Left colon (tissue), 2 donors: Measurements from ENCODE around the gene SYNGAP1. TPM values are rescaled to one million over a fixed set of nuclear protein-coding genes. Genes with fewer than 3 reads are reported as not detected.
"Not testable (repeated sequence)": the region's sequence is repeated elsewhere in the genome, so short reads cannot be mapped to it uniquely, and the experiment has no call there.

Source experiments
- ATAC-seq: fragments of 200-7000 bp; cut with Tn5 transposase; one replicate; pipeline ENCODE4 v1.9.1; 2020; ENCODE audit warnings: mild to moderate bottlenecking, moderate library complexity
- DNase-seq, 2 donors: peaks; one replicate each; pipeline ENCODE4 v3.0.0-alpha.2; 2020
- intact Hi-C, 2 donors: fragments of 100-400 bp; cut with DNase I in 1 of 2; cut with micrococcal nuclease in 1 of 2; formaldehyde crosslinking; loops; one replicate each; pipeline versions ENCODE4 v1.11.2 to v1.14.0; 2022; cut with DNase I, micrococcal nuclease
- total RNA-seq, 2 donors: library from RNA; stranded (reverse); fragmentation: NEBNext Ultra II Directional; extraction: Animal tissue kit (Norgen Biotek cat#: 25700); gene quantifications; one replicate each; pipeline ENCODE4 v1.2.1, GENCODE V29; 2021
- donor health status: DM: no; HTN: no; CAD: no.
- donor health status: DM: yes; HTN: yes; CAD: no.

SYNGAP1 gene
- total RNA-seq, 2 donors from 2014 or later = 6.8 to 9.1 TPM

- no peak for ATAC-seq
- intact Hi-C loops = loop anchor here in 1 of 2 donors (10.0 kb wide), 1 partner anchor 67 kb away; no protein-coding TSS in a partner anchor
- DNase-seq = no peak
Measured at GRCh38 chr6:33451606-33452005, 31.7 kb downstream of the SYNGAP1 start.

- intact Hi-C loops = loop anchor here in 1 of 2 donors (10.0 kb wide), 1 partner anchor 68 kb away; no protein-coding TSS in a partner anchor
- DNase-seq = no peak
- no peak for ATAC-seq
Measured at GRCh38 chr6:33452496-33452895, 32.6 kb downstream of the SYNGAP1 start.

- no peak for DNase-seq
- no peak for ATAC-seq
- intact Hi-C loops = loop anchor here in 1 of 2 donors (10.0 kb wide), 1 partner anchor 69 kb away; no protein-coding TSS in a partner anchor
Measured at GRCh38 chr6:33453393-33454008, 33.6 kb downstream of the SYNGAP1 start.

- intact Hi-C loops = loop anchor here in 1 of 2 donors (10.0 kb wide), 1 partner anchor 69 kb away; no protein-coding TSS in a partner anchor
- peak; percentile 97 to 98 for DNase-seq
- peak; percentile 99 for ATAC-seq
Measured at GRCh38 chr6:33454009-33454946, 34.4 kb downstream of the SYNGAP1 start, which contains the start of gene ZBTB9. ZBTB9 (plus strand) TSS chr6:33454576; CDS start chr6:33455101, 525 bp downstream.

DNA sequence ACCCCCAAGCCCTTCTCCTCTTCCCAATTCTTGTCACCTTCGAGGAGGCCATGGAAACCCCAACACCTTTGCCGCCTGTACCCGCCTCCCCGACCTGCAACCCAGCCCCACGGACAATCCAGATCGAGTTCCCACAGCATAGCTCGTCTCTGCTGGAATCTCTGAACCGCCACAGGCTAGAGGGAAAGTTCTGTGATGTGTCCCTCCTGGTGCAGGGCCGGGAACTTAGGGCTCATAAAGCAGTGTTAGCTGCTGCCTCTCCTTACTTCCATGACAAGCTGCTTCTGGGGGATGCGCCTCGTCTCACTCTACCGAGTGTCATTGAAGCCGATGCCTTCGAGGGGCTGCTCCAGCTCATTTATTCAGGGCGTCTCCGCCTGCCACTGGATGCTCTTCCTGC, 35.2 kb downstream of the SYNGAP1 start:
- no peak for ATAC-seq
- no peak for DNase-seq
- intact Hi-C loops = loop anchor here in 1 of 2 donors (10.0 kb wide), 1 partner anchor 70 kb away; no protein-coding TSS in a partner anchor

DNA sequence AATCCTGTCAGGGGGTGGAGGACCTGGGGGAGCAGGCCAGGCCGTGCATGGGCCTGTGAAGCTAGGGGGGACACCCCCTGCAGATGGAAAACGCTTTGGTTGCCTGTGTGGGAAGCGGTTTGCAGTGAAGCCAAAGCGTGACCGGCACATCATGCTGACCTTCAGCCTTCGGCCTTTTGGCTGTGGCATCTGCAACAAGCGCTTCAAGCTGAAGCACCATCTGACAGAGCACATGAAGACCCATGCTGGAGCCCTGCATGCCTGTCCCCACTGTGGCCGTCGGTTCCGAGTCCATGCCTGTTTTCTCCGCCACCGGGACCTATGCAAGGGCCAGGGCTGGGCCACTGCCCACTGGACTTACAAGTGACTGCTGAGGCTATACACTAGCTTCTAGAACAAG, 36.3 kb downstream of the SYNGAP1 start:
- intact Hi-C loops = loop anchor here in 1 of 2 donors (10.0 kb wide), 1 partner anchor 71 kb away; no protein-coding TSS in a partner anchor
- no peak for ATAC-seq
- DNase-seq = no peak

GRCh38 chr6:33458676-33459075, 38.8 kb downstream of the SYNGAP1 start:
- DNase-seq = no peak
- intact Hi-C loops = loop anchor here in 1 of 2 donors (10.0 kb wide), 1 partner anchor 74 kb away; no protein-coding TSS in a partner anchor
- ATAC-seq = no peak

- intact Hi-C loops = loop anchor here in 1 of 2 donors (10.0 kb wide), 1 partner anchor 74 kb away; no protein-coding TSS in a partner anchor
- DNase-seq (no peak), ATAC-seq (no peak)
Measured at GRCh38 chr6:33459226-33459625, 39.4 kb downstream of the SYNGAP1 start.

- DNase-seq (no peak), ATAC-seq (no peak)
- intact Hi-C loops = no loop called here
Measured at GRCh38 chr6:33466075-33466735, 46.3 kb downstream of the SYNGAP1 start.

DNA sequence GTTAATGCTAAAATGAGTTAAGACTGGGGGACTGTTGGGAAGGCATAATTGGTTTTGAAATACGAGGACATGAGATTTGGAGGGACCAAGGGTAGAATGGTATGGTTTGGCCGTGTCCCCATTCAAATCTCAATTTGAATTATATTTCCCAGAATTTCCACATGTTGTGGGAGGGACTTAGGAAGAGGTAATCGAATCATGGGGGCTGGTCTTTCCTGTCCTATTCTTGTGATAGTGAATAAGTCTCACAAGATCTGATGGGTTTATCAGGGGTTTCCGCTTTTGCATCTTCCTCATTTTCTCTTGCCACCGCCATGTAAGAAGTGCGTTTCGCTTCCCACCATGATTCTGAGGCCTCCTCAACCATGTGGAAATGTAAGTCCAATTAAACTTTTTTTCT, 47.2 kb downstream of the SYNGAP1 start:
- DNase-seq (no peak), ATAC-seq (no peak)
- intact Hi-C loops = no loop called here

DNA sequence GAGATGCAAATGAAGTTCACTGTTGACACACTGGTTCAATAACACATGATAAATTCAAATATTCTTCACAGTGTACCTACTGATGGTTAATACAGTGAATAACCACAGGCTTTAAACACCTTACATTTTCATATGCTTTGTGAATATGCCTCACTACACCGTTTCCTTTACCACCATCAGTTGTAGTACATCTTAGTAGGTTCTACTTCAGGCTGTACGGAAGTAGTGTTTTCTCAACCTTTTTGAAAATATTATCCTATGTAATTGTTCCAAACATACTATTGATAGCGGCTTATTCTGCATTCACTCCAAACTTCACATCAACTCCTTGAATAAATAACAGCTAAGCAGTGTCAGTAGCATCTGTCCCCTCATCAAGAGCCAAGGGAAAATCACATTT, 49.8 kb downstream of the SYNGAP1 start:
- intact Hi-C loops = no loop called here
- ATAC-seq = no peak

DNA sequence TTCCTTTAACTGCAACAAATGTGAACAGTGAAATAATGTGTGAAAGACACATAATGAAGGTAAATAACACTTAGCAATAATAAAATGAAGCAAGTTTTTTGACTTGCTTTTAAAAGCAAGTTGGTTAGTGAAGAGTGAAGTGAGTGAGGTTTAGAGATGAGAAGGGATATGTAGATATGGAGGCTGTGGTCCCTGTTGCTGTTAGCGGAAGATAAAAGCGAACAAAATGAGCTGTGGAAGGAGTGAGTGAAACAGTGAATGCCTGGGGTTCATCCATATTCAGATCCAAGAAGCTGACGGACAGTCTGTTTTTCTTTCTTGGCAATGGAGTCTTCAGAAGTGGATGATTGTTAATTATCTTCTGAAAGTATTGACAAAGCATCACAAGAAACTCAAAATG, 58.0 kb downstream of the SYNGAP1 start:
- ATAC-seq (no peak), DNase-seq (no peak)
- intact Hi-C loops = no loop called here

More for the DNA sequence above, 49.8 kb downstream of the SYNGAP1 start:
- DNase-seq = no peak

GRCh38 chr6:33481192-33481591, 61.3 kb downstream of the SYNGAP1 start:
- DNase-seq = no peak
- intact Hi-C loops = no loop called here
- no peak for ATAC-seq

GRCh38 chr6:33482620-33483019, 62.8 kb downstream of the SYNGAP1 start:
- intact Hi-C loops, ATAC-seq, DNase-seq: not testable (repeated sequence)

GRCh38 chr6:33483678-33484077, 63.8 kb downstream of the SYNGAP1 start:
- intact Hi-C loops = no loop called here
- DNase-seq = no peak
- no peak for ATAC-seq

DNA sequence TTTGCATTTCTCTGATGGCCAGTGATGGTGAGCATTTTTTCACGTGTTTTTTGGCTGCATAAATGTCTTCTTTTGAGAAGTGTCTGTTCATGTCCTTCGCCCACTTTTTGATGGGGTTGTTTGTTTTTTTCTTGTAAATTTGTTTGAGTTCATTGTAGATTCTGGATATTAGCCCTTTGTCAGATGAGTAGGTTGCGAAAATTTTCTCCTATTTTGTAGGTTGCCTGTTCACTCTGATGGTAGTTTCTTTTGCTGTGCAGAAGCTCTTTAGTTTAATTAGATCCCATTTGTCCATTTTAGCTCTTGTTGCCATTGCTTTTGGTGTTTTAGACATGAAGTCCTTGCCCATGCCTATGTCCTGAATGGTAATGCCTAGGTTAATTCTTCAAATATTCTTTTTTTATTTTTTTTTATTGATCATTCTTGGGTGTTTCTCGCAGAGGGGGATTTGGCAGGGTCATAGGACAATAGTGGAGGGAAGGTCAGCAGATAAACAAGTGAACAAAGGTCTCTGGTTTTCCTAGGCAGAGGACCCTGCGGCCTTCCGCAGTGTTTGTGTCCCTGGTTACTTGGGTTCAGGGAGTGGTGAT, 64.9 kb downstream of the SYNGAP1 start:
- DNase-seq, intact Hi-C loops, ATAC-seq: not testable (repeated sequence)

DNA sequence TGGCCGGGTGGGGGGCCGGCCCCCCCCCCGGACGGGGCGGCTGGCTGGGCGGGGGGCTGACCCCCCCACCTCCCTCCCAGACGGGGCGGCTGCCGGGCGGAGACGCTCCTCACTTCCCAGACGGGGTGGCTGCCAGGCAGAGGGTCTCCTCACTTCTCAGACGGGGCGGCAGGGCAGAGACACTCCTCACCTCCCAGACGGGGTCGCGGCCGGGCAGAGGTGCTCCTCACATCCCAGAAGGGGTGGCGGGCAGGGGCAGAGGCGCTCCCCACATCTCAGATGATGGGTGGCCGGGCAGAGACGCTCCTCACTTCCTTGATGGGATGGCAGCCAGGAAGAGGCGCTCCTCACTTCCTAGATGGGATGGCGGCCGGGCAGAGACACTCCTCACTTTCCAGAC, 65.8 kb downstream of the SYNGAP1 start:
- intact Hi-C loops, DNase-seq, ATAC-seq: not testable (repeated sequence)

DNA sequence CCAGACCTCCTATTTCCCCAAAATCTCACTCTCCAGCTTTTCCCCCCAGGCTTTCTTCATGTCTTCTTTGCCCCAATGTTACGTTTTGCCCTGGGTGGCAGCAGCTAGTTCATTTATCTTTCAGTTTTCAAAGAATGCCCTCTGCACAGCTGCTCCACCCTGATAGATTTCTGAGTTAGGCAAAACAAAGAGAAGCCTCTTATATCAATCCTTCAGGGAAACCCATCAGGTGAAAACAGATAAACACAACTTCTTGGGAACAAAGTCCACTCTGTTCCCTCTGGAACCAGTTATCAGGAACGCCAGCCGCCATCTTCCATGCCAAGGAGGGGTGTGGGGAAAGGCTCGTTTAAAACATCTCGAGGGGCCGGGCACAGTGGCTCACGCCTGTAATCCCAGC, 68.5 kb downstream of the SYNGAP1 start:
- no peak for DNase-seq
- ATAC-seq = no peak
- intact Hi-C loops = no loop called here
